Measurements from ENCODE around the gene OR10G3. TPM values are rescaled to one million over a fixed set of nuclear protein-coding genes. Genes with fewer than 3 reads are reported as not detected.

The OR10G3 gene
- total and polyA plus RNA-seq, 2 of the 13 experiments (the other 11 are each of a cell fraction or from before 2014, with no cell fraction given), result not detected

DNA sequence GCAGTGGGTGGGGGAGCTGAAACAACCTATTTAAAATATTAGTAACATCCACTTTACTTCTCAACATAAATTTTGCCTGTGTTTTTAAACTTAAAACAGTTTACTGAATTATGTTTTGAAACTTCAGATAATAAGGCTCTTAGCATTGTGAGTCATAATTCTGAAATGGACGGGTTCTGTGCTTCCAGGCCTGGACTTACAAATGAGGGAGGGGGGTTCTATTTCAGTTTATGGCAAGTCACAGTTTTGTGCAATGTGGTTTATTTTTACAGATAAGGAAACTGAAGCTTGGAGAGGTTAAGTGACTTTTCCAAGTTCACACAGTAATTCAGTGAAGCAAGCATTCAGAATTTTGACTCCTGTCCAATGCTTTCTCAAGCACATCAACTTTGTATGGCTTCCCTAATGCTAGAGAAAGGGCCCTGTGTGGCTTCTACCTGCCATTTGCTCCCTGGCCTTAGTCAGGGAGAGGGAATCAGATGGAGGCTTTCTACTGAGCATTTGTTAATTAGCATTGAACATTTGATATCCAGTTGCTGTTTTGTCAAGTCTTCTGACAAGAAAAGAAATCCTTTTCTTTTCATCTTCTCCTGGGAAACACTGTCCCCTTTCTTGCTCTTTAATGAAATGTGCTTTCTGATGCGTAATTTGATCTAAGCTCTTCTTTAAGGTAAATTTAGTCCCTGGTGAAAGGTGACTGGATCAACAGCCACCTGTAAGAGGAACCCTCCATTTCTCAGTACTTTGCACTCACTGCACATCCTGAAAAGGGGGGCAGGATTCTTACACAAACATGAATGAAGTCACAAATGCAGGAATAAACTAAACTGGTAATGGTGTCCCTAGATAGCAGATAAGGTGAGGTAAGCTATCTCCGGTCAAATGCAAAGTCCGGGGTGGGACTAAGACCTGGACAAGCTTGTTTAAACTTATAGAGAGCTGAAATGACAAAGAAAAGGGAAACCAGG lies 51.2 kb downstream of the OR10G3 start (continued):
- TF ChIP-seq ZBTB3 (CRISPR knock-in tag; IDR thresholded peaks at IDR 0.05; ENCODE audit: borderline replicate concordance, low read depth), result no peak
- TF ChIP-seq, protein P1, sequence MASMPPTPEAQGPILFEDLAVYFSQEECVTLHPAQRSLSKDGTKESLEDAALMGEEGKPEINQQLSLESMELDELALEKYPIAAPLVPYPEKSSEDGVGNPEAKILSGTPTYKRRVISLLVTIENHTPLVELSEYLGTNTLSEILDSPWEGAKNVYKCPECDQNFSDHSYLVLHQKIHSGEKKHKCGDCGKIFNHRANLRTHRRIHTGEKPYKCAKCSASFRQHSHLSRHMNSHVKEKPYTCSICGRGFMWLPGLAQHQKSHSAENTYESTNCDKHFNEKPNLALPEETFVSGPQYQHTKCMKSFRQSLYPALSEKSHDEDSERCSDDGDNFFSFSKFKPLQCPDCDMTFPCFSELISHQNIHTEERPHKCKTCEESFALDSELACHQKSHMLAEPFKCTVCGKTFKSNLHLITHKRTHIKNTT (CRISPR knock-in tag; IDR thresholded peaks at IDR 0.05), result no peak
- no peak for TF ChIP-seq CCAR2 (optimal IDR thresholded peaks at IDR 0.05; ENCODE audit: low read depth, low read length)
- peak; percentile 93 for TF ChIP-seq MIXL1 (CRISPR knock-in tag; IDR thresholded peaks at IDR 0.05)
- TF ChIP-seq NR2F6 (IDR thresholded peaks at IDR 0.05), result no peak; the same call in 1 of the 2 replicates
- peak; percentile 77 for TF ChIP-seq NR2F6 (CRISPR knock-in tag; IDR thresholded peaks at IDR 0.05)
- TF ChIP-seq ATF7-NPFF (CRISPR knock-in tag; IDR thresholded peaks at IDR 0.05; ENCODE audit: low read depth), result no peak
- no peak for TF ChIP-seq REL (CRISPR knock-in tag; conservative IDR thresholded peaks at IDR 0.05)
- TF ChIP-seq ARNT2 (CRISPR knock-in tag; IDR thresholded peaks at IDR 0.05; ENCODE audit: low read depth), result no peak
- TF ChIP-seq FIP1L1 (IDR thresholded peaks at IDR 0.05; ENCODE audit: borderline replicate concordance, insufficient read depth, low read depth, low read length), result no peak
- TF ChIP-seq NCOA1 (CRISPR knock-in tag; IDR thresholded peaks at IDR 0.05), result no peak
- TF ChIP-seq ZNF224 (CRISPR knock-in tag; IDR thresholded peaks at IDR 0.05), result no peak
- peak; percentile 67 for TF ChIP-seq ATF7 (IDR thresholded peaks at IDR 0.05)
- peak; percentile 88; the same call in 1 of the 2 replicates for TF ChIP-seq ATF7 (CRISPR knock-in tag; IDR thresholded peaks at IDR 0.05)
- TF ChIP-seq EP300 (IDR thresholded peaks at IDR 0.05; ENCODE audit: low read depth in 2 of 2, low read length in 2 of 2), result peak in 1 of 2 experiments; percentile 80; a peak in 2 of 4 replicates
- peak; percentile 62 for TF ChIP-seq EP300 (CRISPR knock-in tag; IDR thresholded peaks at IDR 0.05; ENCODE audit: borderline replicate concordance)
- TF ChIP-seq NONO (IDR thresholded peaks at IDR 0.05), result no peak
- TF ChIP-seq NONO (CRISPR knock-in tag; conservative IDR thresholded peaks at IDR 0.05), result 0 out of 2 replicates have a peak, but pooled peaks have one; percentile 80
- TF ChIP-seq ZBTB7A (CRISPR knock-in tag; IDR thresholded peaks at IDR 0.05), result no peak
- TF ChIP-seq ZNF530 (CRISPR knock-in tag; IDR thresholded peaks at IDR 0.05; ENCODE audit: low read depth), result no peak
- TF ChIP-seq RORA (CRISPR knock-in tag; IDR thresholded peaks at IDR 0.05), result no peak
- peak; percentile 32; the same call in 1 of the 2 replicates for TF ChIP-seq ZNF772 (CRISPR knock-in tag; IDR thresholded peaks at IDR 0.05)
- TF ChIP-seq ZNF609 (CRISPR knock-in tag; IDR thresholded peaks at IDR 0.05; ENCODE audit: borderline replicate concordance), result peak; percentile 88

All from HepG2 (cell line).